Pancreas (tissue), 10 donors: ENCODE data around the gene AP3B1. TPM values are rescaled to one million over a fixed set of nuclear protein-coding genes. Genes with fewer than 3 reads are reported as not detected.

Experiments used
- ATAC-seq, 4 donors: fragments of 200-7000 bp; cut with Tn5 transposase; one replicate each; pipeline versions ENCODE4 v1.8.0 to v1.9.1; 2020; ENCODE audit warnings: mild to moderate bottlenecking in 4 of 4, moderate library complexity in 4 of 4
- DNase-seq, 6 donors: peaks; one replicate each; pipeline ENCODE4 v3.0.0-alpha.2; 2020
- FAIRE-seq: peaks from 2 replicates; lab custom pipeline; 2012; peaks lifted over from hg19 to GRCh38; lab: Jason Lieb, UNC
- H3K27ac ChIP-seq, 4 donors: fragments of 200-600 bp; sonication (generic); 1 replicate in 3 of 4; 2 replicates in 1 of 4; pipeline versions ENCODE4 v1.5.0 to v1.8.0; 2020
- H3K27me3 ChIP-seq, 4 donors: fragments of 200-600 bp; one replicate each; pipeline ENCODE4 v1.8.0; 2021
- H3K36me3 ChIP-seq, 3 donors: fragments of 200-600 bp; sonication (generic) in 1 of 3; one replicate each; pipeline versions ENCODE4 v1.5.0 to v1.8.0; 2020 to 2021
- H3K4me1 ChIP-seq, 3 donors: fragments of 200-600 bp; one replicate each; pipeline ENCODE4 v1.8.0; 2021
- H3K4me3 ChIP-seq, 4 donors: fragments of 200-600 bp; sonication (generic) in 2 of 4; one replicate each; pipeline versions ENCODE4 v1.5.0 to v1.8.0; 2020 to 2021
- H3K9me3 ChIP-seq, 4 donors: fragments of 200-600 bp; one replicate each; pipeline ENCODE4 v1.8.0; 2021
- WGBS, 2 donors: extraction: QIAGEN DNeasy Blood & Tissue Kit; methylation state at CpG; one replicate each; pipeline ENCODE4 v1.1.7; 2013; 5-methylcytosine and 5-hydroxymethylcytosine counted together
- intact Hi-C, 3 donors: fragments of 100-400 bp; cut with DNase I; formaldehyde crosslinking; loops; one replicate each; pipeline versions ENCODE4 v1.11.1 to v1.14.2; 2022
- polyA plus RNA-seq, 2 donors: library from polyadenylated mRNA; stranded (reverse); fragments of 200-250 nt; gene quantifications; one replicate each; pipeline ENCODE4 v1.2.3, GENCODE V29; 2013
- total RNA-seq, 6 donors: library from RNA; stranded (reverse); fragmentation: NEBNext Ultra II Directional in 4 of 6; extraction: Animal tissue kit (Norgen Biotek cat#: 25700) in 4 of 6; gene quantifications; one replicate each; pipeline versions ENCODE4 v1.2.1 to v1.2.4, GENCODE V29; 2021 to 2023
- TF ChIP-seq, protein P1 (sequence below), 4 donors: fragments of 200-600 bp; sonication (generic) in 3 of 4; IDR thresholded peaks; one replicate each; pipeline versions ENCODE4 v1.5.0 to v1.8.0; 2021; ENCODE audit warnings: antibody characterized with exemption in 4 of 4
- donor health status: healthy with polysubstance abuse.
- donor health status: DM: no; HTN: no; CAD: no; lungs with moderate emphysema.
- donor health status: DM: no; HTN: no; CAD: no.
- donor health status: control.
- donor health status: control.
- donor health status: Bipolar disorder and iron deficiency.
- donor health status: DM: yes; HTN: yes; CAD: no.
- donor health status: DM: no; HTN: no; CAD: no.
- donor health status: DM: no; HTN: no; CAD: no.
- donor health status: DM: yes; HTN: yes; CAD: no.

Gene AP3B1
- total and polyA plus RNA-seq, 8 donors, result 11.9 to 26.0 (median 18.2) TPM

DNA sequence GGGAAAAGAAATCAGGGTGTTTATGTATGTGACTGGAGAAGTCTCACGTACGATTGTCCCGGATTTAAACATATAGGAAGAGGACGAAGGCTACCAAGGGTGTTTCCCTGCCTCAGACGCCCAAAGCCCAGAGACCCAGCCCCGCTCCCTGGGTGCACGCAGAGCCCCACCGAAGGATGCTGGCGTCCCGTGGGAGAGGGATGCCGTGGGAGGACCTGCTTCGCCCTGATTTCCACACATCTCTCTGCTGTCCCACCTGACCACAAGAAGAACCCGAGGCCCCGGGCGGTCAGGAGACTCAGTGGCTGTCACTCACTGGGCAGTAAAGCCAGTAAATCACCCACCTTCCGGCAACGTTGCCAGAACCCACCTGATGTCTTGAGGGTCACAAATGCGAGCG is 306.5 kb downstream of the AP3B1 start:
- TF ChIP-seq, protein P1, sequence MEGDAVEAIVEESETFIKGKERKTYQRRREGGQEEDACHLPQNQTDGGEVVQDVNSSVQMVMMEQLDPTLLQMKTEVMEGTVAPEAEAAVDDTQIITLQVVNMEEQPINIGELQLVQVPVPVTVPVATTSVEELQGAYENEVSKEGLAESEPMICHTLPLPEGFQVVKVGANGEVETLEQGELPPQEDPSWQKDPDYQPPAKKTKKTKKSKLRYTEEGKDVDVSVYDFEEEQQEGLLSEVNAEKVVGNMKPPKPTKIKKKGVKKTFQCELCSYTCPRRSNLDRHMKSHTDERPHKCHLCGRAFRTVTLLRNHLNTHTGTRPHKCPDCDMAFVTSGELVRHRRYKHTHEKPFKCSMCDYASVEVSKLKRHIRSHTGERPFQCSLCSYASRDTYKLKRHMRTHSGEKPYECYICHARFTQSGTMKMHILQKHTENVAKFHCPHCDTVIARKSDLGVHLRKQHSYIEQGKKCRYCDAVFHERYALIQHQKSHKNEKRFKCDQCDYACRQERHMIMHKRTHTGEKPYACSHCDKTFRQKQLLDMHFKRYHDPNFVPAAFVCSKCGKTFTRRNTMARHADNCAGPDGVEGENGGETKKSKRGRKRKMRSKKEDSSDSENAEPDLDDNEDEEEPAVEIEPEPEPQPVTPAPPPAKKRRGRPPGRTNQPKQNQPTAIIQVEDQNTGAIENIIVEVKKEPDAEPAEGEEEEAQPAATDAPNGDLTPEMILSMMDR (IDR thresholded peaks at IDR 0.05), result no peak
- H3K9me3 ChIP-seq, result no peaks in the 10 kb centered on the region
- no peaks in the 10 kb centered on the region for H3K36me3 ChIP-seq
- DNase-seq (no peak), FAIRE-seq (no peak), ATAC-seq (no peak)
- intact Hi-C loops, result no loop called here
- H3K4me3 ChIP-seq, result no peak overlapping the region
- H3K27me3 ChIP-seq, result no peaks in the 10 kb centered on the region
- H3K27ac ChIP-seq, result no peak overlapping the region
- no peaks in the 10 kb centered on the region for H3K4me1 ChIP-seq
- WGBS, 2 donors, result 92 to 95% methylated on average over 19 of the region's 19 CpGs

DNA sequence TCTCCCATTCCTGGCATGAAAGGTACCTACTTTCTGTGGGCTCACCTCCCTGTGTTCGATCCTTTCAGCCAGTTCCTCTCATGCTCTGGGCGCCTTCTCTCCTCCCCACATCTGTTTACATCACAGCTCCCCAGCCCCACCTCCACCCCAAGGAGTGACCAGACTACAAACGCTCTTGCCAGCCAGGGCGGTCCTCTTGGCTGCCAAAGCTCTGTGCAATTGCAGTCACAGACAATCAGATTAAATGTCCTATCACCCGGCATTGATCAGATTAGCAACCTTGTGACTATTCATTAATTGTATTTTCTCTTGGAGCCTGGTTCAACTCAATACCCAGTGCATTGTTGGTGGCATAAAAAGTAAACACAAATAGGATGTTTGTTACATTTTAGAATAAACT is 307.2 kb downstream of the AP3B1 start:
- no peaks in the 10 kb centered on the region for H3K4me1 ChIP-seq
- H3K9me3 ChIP-seq, result no peaks in the 10 kb centered on the region
- ATAC-seq, result no peak
- H3K27ac ChIP-seq, result no peak overlapping the region
- 60 to 70% methylated on average over 5 of the region's 5 CpGs for WGBS, 2 donors
- no peak for FAIRE-seq
- H3K36me3 ChIP-seq, result no peaks in the 10 kb centered on the region
- no peak for DNase-seq
- TF ChIP-seq, protein P1 (IDR thresholded peaks at IDR 0.05), result no peak
- intact Hi-C loops, result no loop called here
- H3K27me3 ChIP-seq, result no peaks in the 10 kb centered on the region
- no peak overlapping the region for H3K4me3 ChIP-seq

DNA sequence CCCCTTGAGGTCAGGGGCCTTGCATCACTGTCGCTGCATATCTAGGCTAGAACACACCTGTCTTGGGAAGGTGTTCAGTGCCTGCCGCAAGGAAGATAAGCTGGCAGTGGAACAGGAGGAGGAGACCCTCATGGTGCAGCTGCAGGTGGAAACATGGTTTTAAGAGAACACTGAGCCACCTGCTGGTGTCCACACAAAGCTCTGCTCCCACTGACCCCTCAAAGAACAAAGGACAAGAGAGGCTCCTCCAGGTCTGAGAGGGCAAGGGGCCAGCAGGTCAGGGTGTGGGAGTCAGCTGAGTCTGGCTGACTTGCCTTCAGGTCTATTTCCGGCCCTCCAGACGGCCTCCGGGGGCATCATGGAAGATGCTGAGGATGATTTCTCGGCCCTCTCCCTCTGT is 308.2 kb downstream of the AP3B1 start:
- Histone ChIP-seq H3K27me3 (no peaks in the 10 kb centered on the region), H3K9me3 (no peaks in the 10 kb centered on the region), H3K4me3 (no peak overlapping the region), H3K36me3 (no peaks in the 10 kb centered on the region), H3K4me1 (no peaks in the 10 kb centered on the region), H3K27ac (no peak overlapping the region)
- intact Hi-C loops, result no loop called here
- WGBS, 2 donors, result 71 to 80% methylated on average over 6 of the region's 6 CpGs
- no peak for DNase-seq
- no peak for ATAC-seq
- FAIRE-seq, result no peak
- TF ChIP-seq, protein P1 (IDR thresholded peaks at IDR 0.05), result no peak

DNA sequence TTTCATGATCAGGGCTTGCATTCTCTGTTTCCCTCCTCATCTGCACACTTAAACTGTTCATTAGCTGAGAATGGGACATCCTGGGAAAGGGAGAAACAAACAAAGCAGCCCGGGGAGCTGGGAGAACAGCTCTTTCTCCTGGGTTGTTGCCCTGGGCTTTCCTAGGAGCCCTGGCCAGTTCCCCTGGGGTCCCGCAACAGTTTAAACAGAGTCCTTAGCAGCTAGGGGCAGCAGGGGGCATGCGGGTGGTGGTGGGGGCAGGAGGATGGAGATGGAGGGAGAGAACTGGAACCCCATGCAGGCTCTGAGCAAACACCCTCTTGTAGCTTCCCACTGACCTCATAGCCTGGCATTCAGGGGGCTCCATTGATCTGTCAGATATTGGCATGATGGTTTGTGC is 309.3 kb downstream of the AP3B1 start:
- ATAC-seq (no peak), FAIRE-seq (no peak), DNase-seq (no peak)
- H3K36me3 ChIP-seq, result no peaks in the 10 kb centered on the region
- intact Hi-C loops, result no loop called here
- H3K27me3 ChIP-seq, result no peaks in the 10 kb centered on the region
- H3K4me1 ChIP-seq, result no peaks in the 10 kb centered on the region
- no peak overlapping the region for H3K27ac ChIP-seq
- TF ChIP-seq, protein P1 (IDR thresholded peaks at IDR 0.05), result no peak
- H3K4me3 ChIP-seq, result no peak overlapping the region
- no peaks in the 10 kb centered on the region for H3K9me3 ChIP-seq
- 53 to 59% methylated on average over 3 of the region's 3 CpGs for WGBS, 2 donors

DNA sequence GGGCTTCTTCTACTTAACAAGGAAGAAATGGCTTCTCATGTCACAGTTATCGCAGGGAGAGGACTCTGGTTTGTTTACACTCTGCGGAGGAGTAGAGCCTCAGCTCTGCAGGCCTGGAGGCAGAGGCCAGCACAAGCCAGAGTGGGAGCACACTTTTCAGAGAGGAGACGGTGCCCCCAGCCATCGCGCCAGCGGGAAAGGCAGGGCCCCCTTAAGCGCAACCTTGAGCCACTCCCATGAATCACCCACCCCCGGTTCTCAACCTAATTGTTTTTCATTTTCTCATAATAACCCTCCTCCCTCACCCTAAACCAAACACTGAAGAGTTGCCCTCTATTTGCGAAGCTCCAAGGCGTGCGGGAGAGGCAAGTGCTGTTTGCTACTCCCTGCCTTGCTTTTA is 309.9 kb downstream of the AP3B1 start:
- 46 to 55% methylated on average over 11 of the region's 11 CpGs for WGBS, 2 donors
- no peak for DNase-seq
- FAIRE-seq, result no peak
- Histone ChIP-seq H3K27me3 (no peaks in the 10 kb centered on the region), H3K27ac (no peak overlapping the region), H3K9me3 (no peaks in the 10 kb centered on the region), H3K4me3 (no peak overlapping the region), H3K36me3 (no peaks in the 10 kb centered on the region), H3K4me1 (no peaks in the 10 kb centered on the region)
- TF ChIP-seq, protein P1 (IDR thresholded peaks at IDR 0.05), result no peak
- intact Hi-C loops, result no loop called here
- no peak for ATAC-seq
